Lower leg skin (tissue), 3 donors: Measurements from ENCODE around the gene SLC25A29.

Source experiments
- POLR2A ChIP-seq, 2 donors: fragments of 450-650 bp; IDR thresholded peaks; one replicate each; pipeline ENCODE4 v1.6.1; 2016 to 2017; ENCODE audit warnings: antibody characterized with exemption in 2 of 2, mild to moderate bottlenecking in 1 of 2, moderate library complexity in 1 of 2
- TF ChIP-seq, protein P1 (sequence below), 3 donors: fragments of 450-650 bp; IDR thresholded peaks; one replicate each; pipeline ENCODE4 v1.5.1; 2016; ENCODE audit warnings: antibody characterized with exemption in 3 of 3, mild to moderate bottlenecking in 3 of 3, moderate library complexity in 2 of 3

DNA sequence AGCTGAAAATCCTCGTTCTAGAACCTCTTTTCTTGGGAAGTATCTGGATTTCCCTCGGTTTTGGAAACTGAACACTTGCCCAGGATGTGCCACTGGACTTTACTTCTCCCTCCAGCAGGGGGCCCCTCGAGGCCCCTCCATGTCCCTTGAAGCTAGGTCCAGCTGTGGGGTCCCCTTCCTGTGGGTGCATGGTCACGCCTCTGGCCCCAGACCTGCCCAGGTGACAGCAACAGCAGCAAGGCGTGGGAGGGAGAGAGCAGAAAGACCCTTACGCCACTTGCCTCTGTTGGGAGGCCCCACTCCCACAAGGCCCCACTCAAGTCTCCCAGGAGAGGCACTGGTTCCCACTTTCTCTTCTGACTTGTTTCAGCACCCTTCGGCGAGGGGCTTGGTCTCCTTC, 3.1 kb downstream of the SLC25A29 start:
- TF ChIP-seq, protein P1, sequence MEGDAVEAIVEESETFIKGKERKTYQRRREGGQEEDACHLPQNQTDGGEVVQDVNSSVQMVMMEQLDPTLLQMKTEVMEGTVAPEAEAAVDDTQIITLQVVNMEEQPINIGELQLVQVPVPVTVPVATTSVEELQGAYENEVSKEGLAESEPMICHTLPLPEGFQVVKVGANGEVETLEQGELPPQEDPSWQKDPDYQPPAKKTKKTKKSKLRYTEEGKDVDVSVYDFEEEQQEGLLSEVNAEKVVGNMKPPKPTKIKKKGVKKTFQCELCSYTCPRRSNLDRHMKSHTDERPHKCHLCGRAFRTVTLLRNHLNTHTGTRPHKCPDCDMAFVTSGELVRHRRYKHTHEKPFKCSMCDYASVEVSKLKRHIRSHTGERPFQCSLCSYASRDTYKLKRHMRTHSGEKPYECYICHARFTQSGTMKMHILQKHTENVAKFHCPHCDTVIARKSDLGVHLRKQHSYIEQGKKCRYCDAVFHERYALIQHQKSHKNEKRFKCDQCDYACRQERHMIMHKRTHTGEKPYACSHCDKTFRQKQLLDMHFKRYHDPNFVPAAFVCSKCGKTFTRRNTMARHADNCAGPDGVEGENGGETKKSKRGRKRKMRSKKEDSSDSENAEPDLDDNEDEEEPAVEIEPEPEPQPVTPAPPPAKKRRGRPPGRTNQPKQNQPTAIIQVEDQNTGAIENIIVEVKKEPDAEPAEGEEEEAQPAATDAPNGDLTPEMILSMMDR (IDR thresholded peaks at IDR 0.05) = no peak
- no peak for TF ChIP-seq POLR2A (IDR thresholded peaks at IDR 0.05)
